B cell (primary cell): ENCODE results near the gene MOGAT3. TPM values are rescaled to one million over a fixed set of nuclear protein-coding genes. Genes with fewer than 3 reads are reported as not detected.

Source experiments
- ATAC-seq: fragments of 200-7000 bp; cut with Tn5 transposase; one replicate; pipeline ENCODE4 v1.10.0; 2021; ENCODE audit warnings: low read depth, mild to moderate bottlenecking, moderate number of reproducible peaks, moderate library complexity
- CTCF ChIA-PET: fragments of 350-600 bp; sonication (Branson Sonifier 250); formaldehyde crosslinking; loops from one replicate; lab custom pipeline; 2021; ENCODE audit warnings: antibody characterized with exemption, inconsistent platforms; lab: Charles Lee
- POLR2A ChIA-PET: fragments of 350-600 bp; sonication (Branson Sonifier 250); formaldehyde crosslinking; loops from one replicate; lab custom pipeline; 2021; ENCODE audit warnings: antibody characterized with exemption; lab: Charles Lee
- DNase-seq: peaks from one replicate; pipeline ENCODE4 v3.0.0; 2013
- H2AFZ ChIP-seq: 2 replicates; pipeline ENCODE4 v1.6.1; 2012; ENCODE audit warnings: mild to moderate bottlenecking, low read depth, low read length; ENCODE audit not compliant: insufficient read depth, poor library complexity, severe bottlenecking
- H3K27ac ChIP-seq, 2 donors: 1 replicate in 1 of 2; 2 replicates in 1 of 2; pipeline ENCODE4 v1.5.1; 2012 to 2013; ENCODE audit warnings: low read length in 2 of 2, mild to moderate bottlenecking in 2 of 2, moderate library complexity in 1 of 2
- H3K27me3 ChIP-seq, 4 experiments: fragments of 200-600 bp in 1 of 4; sonication (generic) in 1 of 4; replicated peaks in 1 of 4; 1 replicate in 2 of 4; 2 replicates in 2 of 4; pipeline versions ENCODE4 v1.6.1 to v1.7.0; 2013 to 2016; ENCODE audit warnings: low read length in 3 of 4, mild to moderate bottlenecking in 2 of 4, mixed read lengths in 1 of 4, moderate library complexity in 1 of 4; ENCODE audit not compliant: insufficient read depth in 4 of 4, control insufficient read depth in 3 of 4; ENCODE audit errors: control extremely low read depth in 1 of 4
- H3K36me3 ChIP-seq, 2 experiments: replicated peaks in 1 of 2; 1 replicate in 1 of 2; 2 replicates in 1 of 2; pipeline versions ENCODE4 v1.6.1 to v1.7.1; 2013; ENCODE audit warnings: low read length in 1 of 2; ENCODE audit not compliant: insufficient read depth in 2 of 2, control insufficient read depth in 1 of 2; ENCODE audit errors: control extremely low read depth in 1 of 2, extremely low read depth in 1 of 2
- H3K4me1 ChIP-seq, 2 donors: fragments of 200-600 bp in 1 of 2; sonication (generic) in 1 of 2; 1 replicate in 1 of 2; 2 replicates in 1 of 2; pipeline versions ENCODE4 v1.5.1 to v1.6.1; 2013 to 2017; ENCODE audit warnings: low read length in 2 of 2; ENCODE audit not compliant: control insufficient read depth in 2 of 2, insufficient read depth in 2 of 2
- H3K4me2 ChIP-seq: replicated peaks from 2 replicates; pipeline ENCODE3; 2012; ENCODE audit warnings: mild to moderate bottlenecking, low read depth, low read length; ENCODE audit not compliant: poor library complexity, severe bottlenecking
- H3K4me3 ChIP-seq, 5 experiments: fragments of 200-600 bp in 1 of 5; sonication (generic) in 1 of 5; 1 replicate in 3 of 5; 2 replicates in 2 of 5; pipeline versions ENCODE4 v1.5.1 to v1.7.0; 2011 to 2016; ENCODE audit warnings: low read length in 4 of 5, mild to moderate bottlenecking in 4 of 5, low read depth in 2 of 5, control low read depth in 1 of 5, moderate library complexity in 1 of 5; ENCODE audit not compliant: insufficient read depth in 1 of 5; ENCODE audit errors: control extremely low read depth in 1 of 5, extremely low read depth in 1 of 5
- H3K79me2 ChIP-seq: fragments of 200-600 bp; sonication (generic); one replicate; pipeline ENCODE4 v1.6.0; 2016; ENCODE audit warnings: low read length; ENCODE audit not compliant: control insufficient read depth, insufficient read depth
- H3K9ac ChIP-seq: fragments of 200-600 bp; sonication (generic); 2 replicates; pipeline ENCODE4 v1.6.1; 2017; ENCODE audit warnings: mild to moderate bottlenecking, low read length, moderate library complexity
- H3K9me3 ChIP-seq, 3 donors: one replicate each; pipeline versions ENCODE4 v1.6.1 to v1.7.1; 2013; ENCODE audit warnings: low read length in 2 of 3; ENCODE audit not compliant: control insufficient read depth in 2 of 3, insufficient read depth in 1 of 3; ENCODE audit errors: control extremely low read depth in 1 of 3
- H4K20me1 ChIP-seq: 2 replicates; pipeline ENCODE4 v1.6.0; 2012; ENCODE audit warnings: mild to moderate bottlenecking, low read length; ENCODE audit not compliant: insufficient read depth, control insufficient read depth, poor library complexity, severe bottlenecking
- H3K27ac Mint-ChIP-seq: one replicate; pipeline ENCODE4 v1.8.0; 2021; ENCODE audit warnings: mixed read lengths
- H3K27me3 Mint-ChIP-seq: one replicate; pipeline ENCODE4 v1.8.0; 2021; ENCODE audit warnings: mixed read lengths
- H3K4me1 Mint-ChIP-seq: one replicate; pipeline ENCODE4 v1.8.0; 2021; ENCODE audit warnings: mixed read lengths
- H3K4me3 Mint-ChIP-seq: one replicate; pipeline ENCODE4 v1.8.0; 2021; ENCODE audit warnings: mixed read lengths
- H3K9me3 Mint-ChIP-seq: one replicate; pipeline ENCODE4 v1.8.0; 2022; ENCODE audit warnings: mixed read lengths; ENCODE audit not compliant: insufficient read depth
- CTCF ChIP-seq: fragments of 200-600 bp; IDR thresholded peaks from one replicate; pipeline ENCODE4 v1.8.0; 2022; ENCODE audit warnings: antibody characterized with exemption, mild to moderate bottlenecking
- EZH2 ChIP-seq: IDR thresholded peaks from 2 replicates; pipeline ENCODE4 v1.6.1; 2012; ENCODE audit warnings: borderline replicate concordance, low read depth, mild to moderate bottlenecking, moderate library complexity, low read length; ENCODE audit not compliant: insufficient read depth, poor library complexity, severe bottlenecking
- whole genome bisulfite sequencing: methylation state at CpG from one replicate; pipeline ENCODE4 v1.1.5; 2013; ENCODE audit warnings: missing lambda C conversion rate; ENCODE audit not compliant: insufficient coverage; 5-methylcytosine and 5-hydroxymethylcytosine counted together
- intact Hi-C: fragments of 100-400 bp; cut with micrococcal nuclease; formaldehyde crosslinking; loops from one replicate; pipeline ENCODE4 v1.10.0; 2022
- polyA plus RNA-seq: library from polyadenylated mRNA; depleted of rRNA; stranded (reverse); fragments of >200 nt; gene quantifications from 2 replicates; pipeline ENCODE4 v1.2.3, GENCODE V29; 2012
- total RNA-seq, 2 donors: library from RNA; stranded (reverse); fragments of 120-200 nt in 1 of 2; gene quantifications; 1 replicate in 1 of 2; 2 replicates in 1 of 2; pipeline versions ENCODE4 v1.2.3 to v1.2.4, GENCODE V29; 2013 to 2022

The MOGAT3 gene
- total and polyA plus RNA-seq, 2 donors (not counting 1 experiment from before 2014, with no cell fraction given), result not detected

- ChIA-PET CTCF (no interaction called here), POLR2A (no interaction called here)
- Mint-ChIP-seq H3K27me3 (peaks cover 3% of the 10 kb centered on the region), H3K4me1 (peaks cover 5% of the 10 kb centered on the region), H3K27ac (no peak overlapping the region), H3K4me3 (no peak overlapping the region), H3K9me3 (no peaks in the 10 kb centered on the region)
- Histone ChIP-seq H3K36me3 (peaks cover 0 to 18% of the 10 kb centered on the region in 2 experiments), H3K4me2 (no peak overlapping the region), H3K4me3 (no peak overlapping the region), H4K20me1 (no peaks in the 10 kb centered on the region), H3K4me1 (peaks cover under 1 to 1% of the 10 kb centered on the region in 2 donors), H3K27ac (no peak overlapping the region), H3K79me2 (no peaks in the 10 kb centered on the region), H3K27me3 (no peaks in the 10 kb centered on the region), H3K9me3 (no peaks in the 10 kb centered on the region), H2AFZ (no peak overlapping the region), H3K9ac (no peak overlapping the region)
- over 99% methylated on average over 14 of the region's 14 CpGs for WGBS
- no peak for DNase-seq
- no peak for TF ChIP-seq CTCF
- TF ChIP-seq EZH2, result no peak
- intact Hi-C loops, result no loop called here
- no peak for ATAC-seq
These were observed 8.0 kb upstream of the MOGAT3 start for GRCh38 chr7:101208794-101209193.

GRCh38 chr7:101207459-101207858 is 6.6 kb upstream of the MOGAT3 start:
- intact Hi-C loops, result no loop called here
- Histone ChIP-seq H3K9me3 (no peaks in the 10 kb centered on the region), H3K4me2 (no peak overlapping the region), H3K4me1 (peaks cover 6 to 10% of the 10 kb centered on the region in 2 donors), H3K27ac (no peak overlapping the region), H3K36me3 (peaks cover 0 to 16% of the 10 kb centered on the region in 2 experiments), H3K9ac (no peak overlapping the region), H4K20me1 (no peaks in the 10 kb centered on the region), H3K27me3 (peaks cover 0 to 5% (median 2%) of the 10 kb centered on the region in 4 experiments), H3K79me2 (no peaks in the 10 kb centered on the region), H3K4me3 (no peak overlapping the region), H2AFZ (no peak overlapping the region)
- POLR2A ChIA-PET, result no interaction called here
- DNase-seq (no peak), ATAC-seq (no peak)
- TF ChIP-seq EZH2 (no peak), CTCF (no peak)
- H3K4me3 Mint-ChIP-seq, result no peak overlapping the region
- no peak overlapping the region for H3K27ac Mint-ChIP-seq
- CTCF ChIA-PET, result interaction anchor here (0.9 to 1.3 kb wide), 2 partner anchors 15 to 75 kb away, joined by 3 to 4 read pairs; no protein-coding TSS in a partner anchor
- peaks cover 15% of the 10 kb centered on the region for H3K4me1 Mint-ChIP-seq
- 97% methylated on average over 17 of the region's 17 CpGs for WGBS
- no peaks in the 10 kb centered on the region for H3K9me3 Mint-ChIP-seq
- H3K27me3 Mint-ChIP-seq, result peaks cover 10% of the 10 kb centered on the region
